GM21723 (cell line): Measurements from ENCODE around the gene SLC29A4.
"Not testable (repeated sequence)": the region's sequence is repeated elsewhere in the genome, so short reads cannot be mapped to it uniquely, and the experiment has no call there.

Source experiments
- ATAC-seq: cut with Tn5 transposase; IDR thresholded peaks from one replicate; pipeline ENCODE4 v1.9.1; 2021; ENCODE audit warnings: mild to moderate bottlenecking, moderate library complexity; ENCODE audit not compliant: unreplicated experiment

Gene SLC29A4

GRCh38 chr7:5273831-5274405, 8.8 kb upstream of the SLC29A4 start:
- ATAC-seq = not testable (repeated sequence)

DNA sequence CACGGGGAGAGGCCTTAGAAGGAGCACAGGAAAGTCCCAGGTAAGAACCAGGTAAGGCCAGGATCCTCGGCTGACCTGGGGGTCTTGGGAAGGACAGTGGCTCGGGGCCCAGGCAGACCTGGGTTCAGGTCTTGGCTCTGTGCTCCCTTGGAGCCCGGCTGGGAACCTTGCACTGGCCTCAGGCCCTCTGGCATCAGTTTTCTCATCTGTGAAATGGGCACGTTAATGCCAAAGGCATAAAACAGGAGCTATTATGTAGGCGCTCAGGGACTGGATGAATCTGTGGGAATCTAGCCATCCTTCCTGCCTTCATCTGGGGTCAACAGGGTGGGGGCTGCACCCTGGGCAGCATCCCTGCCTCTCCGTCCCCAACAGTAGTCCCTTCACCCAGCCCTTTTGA, 8.3 kb upstream of the SLC29A4 start:
- no peak for ATAC-seq

- not testable (repeated sequence) for ATAC-seq
Measured at GRCh38 chr7:5274985-5275431, 7.7 kb upstream of the SLC29A4 start.

GRCh38 chr7:5275510-5275909, 7.2 kb upstream of the SLC29A4 start:
- not testable (repeated sequence) for ATAC-seq

DNA sequence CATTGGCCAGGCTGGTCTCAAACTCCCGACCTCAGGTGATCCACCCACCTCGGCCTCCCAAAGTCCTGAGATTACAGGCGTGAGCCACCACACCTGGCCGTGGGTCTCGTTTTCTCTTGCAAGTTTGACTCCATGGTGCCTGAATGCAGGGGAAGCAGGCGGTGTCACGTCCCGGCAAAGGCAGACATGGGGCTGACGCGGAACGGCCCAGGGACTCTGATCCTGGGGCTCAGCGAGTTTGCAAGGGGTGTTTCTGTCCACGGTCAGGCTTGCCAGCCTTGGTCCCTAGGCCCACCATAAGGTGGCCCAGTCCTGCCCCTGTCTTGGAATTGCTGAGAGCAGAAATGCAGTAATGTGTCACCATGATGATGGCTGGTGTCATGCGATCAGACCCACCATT, 6.6 kb upstream of the SLC29A4 start:
- ATAC-seq = not testable (repeated sequence)

DNA sequence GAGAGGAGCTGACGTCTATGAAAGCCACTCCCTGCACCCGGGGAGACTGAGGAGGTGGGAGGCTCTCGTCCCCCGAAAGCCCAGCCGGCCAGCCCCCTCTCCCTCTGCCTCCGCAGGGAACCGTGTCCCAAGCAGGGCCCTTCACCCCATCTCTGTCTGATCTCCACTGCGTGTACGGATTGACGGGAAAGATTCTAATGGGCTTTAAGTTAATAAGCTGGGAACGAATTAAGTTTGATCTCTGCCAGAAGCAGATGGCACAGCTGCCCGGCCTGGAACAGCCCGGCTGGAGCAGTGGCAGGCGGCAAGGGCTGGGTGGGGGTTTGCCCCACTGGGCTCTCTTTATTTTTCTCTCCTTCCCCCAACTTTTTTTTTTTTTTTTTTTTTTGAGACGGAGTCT, 6.1 kb upstream of the SLC29A4 start:
- no peak for ATAC-seq

- ATAC-seq = no peak
Measured at GRCh38 chr7:5278766-5279165, 4.0 kb upstream of the SLC29A4 start.

DNA sequence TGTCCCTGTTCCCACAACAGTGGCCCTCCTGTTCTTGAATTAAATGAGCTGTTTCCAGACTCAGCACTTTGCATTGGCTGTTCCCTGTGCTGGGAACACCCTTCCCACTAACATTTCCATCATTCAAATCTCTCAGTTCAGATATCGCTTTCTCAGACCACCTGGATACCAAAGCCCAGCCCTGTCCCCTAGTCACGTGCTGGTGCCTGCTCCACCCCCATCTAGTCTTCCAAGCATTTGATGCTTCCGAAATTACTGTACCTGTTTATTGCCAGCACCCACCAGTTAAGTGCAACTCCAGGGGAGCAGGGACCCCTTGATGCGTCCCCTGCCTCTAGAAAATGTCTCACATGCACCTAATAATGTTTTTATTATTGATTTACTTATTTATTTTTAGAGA, 3.0 kb upstream of the SLC29A4 start:
- ATAC-seq = no peak

DNA sequence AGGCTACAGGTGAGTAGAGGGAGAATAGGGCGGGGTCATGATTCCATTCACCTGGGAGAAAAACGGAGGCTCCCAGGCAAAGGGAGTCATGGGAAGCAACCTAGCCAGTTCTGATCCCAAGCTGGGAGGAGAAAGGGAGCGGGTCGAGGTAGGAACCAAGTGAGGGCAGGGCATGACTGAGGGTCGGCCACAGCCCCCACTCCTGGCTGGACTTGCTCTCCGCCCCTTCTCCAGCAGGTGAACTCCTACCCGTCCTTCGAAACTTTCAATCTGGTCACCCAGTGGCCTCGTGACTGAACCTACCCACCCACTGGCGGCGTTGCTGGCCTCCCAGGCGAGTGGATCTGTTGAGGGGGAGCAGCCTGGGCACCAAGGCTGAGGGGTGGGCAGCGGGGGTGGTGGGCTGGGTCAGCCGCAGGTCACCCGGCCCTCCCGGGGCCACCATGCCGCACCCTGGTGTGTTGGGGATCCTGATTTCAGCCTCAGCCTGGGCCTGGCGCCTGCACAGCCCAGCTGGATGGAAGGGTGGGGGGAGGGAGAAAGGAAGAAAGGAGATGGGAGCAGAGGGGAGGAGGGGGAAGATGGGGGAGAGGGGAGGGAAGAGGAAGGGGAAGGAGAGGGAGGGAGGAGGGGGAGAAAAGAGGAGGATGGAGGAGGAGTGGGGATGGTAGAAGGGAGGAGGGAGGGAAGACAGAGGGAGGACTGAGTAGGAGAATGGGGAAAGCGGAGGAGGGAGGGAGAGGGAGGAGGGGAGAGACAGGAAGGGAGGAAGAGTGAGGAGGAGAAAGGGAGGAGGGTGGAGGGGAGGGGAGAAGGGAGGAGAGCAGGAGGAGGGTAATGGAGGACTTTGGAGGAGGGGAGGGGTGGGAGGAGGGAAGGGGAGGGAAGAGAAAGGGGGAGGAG, 894 bp upstream of the SLC29A4 start:
- not testable (repeated sequence) for ATAC-seq

- ATAC-seq = no peak
Measured at GRCh38 chr7:5283421-5284303, 919 bp downstream of the SLC29A4 start.

DNA sequence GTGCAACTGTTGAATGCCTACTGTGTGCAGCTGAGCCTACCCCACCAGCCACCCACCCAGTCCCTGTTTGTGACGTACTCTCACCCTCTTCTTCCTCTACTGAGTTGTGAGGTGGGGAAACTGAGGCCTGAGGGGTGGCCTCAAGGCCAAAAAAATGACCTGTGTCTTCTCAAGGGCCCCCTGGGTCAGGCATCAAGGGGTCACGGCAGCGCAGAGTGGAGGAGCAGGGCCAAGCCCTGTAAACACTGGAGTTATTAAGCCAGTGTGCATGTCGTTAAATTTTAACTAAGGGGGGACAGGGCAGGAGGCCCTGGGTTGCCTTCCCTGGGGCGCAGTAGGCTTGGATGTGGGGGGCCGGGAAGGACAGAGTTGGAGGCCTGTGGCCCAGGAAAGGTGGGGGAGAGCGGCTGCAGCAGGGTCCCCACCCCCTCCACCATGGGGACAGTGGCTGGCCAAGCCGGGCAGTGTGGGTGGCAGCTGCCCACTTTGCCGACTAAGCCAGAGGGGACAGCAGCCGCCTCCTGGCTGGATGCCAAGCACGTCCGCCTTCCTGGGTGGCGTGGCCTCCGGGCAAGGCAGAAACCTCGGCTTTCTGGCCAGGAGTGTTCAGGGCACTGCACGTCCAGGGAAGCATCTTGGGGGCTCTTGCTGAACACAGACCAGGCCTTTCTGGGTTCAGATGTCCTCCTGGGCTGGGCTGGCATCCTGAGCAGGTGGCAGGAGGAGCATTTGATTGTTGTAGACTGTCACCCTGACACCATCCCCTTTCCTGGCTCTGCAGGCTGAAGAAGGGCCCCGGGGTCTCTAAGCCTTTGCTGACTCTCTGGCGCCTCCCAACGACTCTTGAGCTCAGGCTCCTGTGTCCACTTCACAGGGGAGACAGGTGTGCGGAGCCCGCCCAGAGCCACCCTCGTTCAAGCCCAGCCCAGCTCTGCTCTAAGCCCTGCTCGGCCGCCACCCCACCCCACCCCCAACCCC, 1.9 kb downstream of the SLC29A4 start:
- ATAC-seq = no peak

- ATAC-seq = no peak
Measured at GRCh38 chr7:5286933-5287332, 4.2 kb downstream of the SLC29A4 start.

DNA sequence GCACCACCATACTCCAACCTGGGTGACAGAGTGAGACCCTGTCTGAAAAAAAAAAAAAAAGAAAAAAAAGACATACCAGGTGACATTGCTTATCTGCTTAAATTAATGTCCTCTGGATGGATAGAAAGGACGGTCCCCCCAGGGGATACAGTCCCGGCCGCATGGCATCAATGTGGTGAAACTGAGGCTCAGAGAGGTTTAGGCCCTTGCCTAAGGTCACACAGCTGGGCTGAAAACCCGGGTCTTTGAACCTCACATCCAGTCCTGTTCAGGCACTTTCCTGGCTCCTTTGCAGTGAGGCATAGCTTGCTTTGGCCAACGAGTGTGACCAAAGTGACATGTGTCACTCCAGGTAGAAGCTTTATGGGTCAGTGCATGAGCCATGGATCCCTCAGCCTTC, 4.6 kb downstream of the SLC29A4 start:
- not testable (repeated sequence) for ATAC-seq

DNA sequence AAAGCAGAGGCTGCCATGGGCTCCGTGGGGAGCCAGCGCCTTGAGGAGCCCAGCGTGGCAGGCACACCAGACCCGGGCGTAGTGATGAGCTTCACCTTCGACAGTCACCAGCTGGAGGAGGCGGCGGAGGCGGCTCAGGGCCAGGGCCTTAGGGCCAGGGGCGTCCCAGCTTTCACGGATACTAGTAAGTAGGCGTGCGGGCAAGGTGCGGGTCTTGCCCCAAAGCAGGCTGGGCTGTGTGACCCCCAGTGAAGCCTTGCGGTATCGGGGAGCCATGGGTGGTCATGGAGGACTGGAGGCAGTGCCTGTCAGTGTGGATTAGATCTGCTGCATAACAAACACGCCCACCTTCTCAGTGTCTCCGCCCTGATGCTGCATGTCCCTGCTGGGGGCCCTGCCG, 5.1 kb downstream of the SLC29A4 start:
- no peak for ATAC-seq

GRCh38 chr7:5288560-5288959, 5.8 kb downstream of the SLC29A4 start:
- ATAC-seq = not testable (repeated sequence)

GRCh38 chr7:5289355-5289754, 6.6 kb downstream of the SLC29A4 start:
- ATAC-seq = no peak

- ATAC-seq = no peak
Measured at GRCh38 chr7:5291301-5291700, 8.6 kb downstream of the SLC29A4 start.

DNA sequence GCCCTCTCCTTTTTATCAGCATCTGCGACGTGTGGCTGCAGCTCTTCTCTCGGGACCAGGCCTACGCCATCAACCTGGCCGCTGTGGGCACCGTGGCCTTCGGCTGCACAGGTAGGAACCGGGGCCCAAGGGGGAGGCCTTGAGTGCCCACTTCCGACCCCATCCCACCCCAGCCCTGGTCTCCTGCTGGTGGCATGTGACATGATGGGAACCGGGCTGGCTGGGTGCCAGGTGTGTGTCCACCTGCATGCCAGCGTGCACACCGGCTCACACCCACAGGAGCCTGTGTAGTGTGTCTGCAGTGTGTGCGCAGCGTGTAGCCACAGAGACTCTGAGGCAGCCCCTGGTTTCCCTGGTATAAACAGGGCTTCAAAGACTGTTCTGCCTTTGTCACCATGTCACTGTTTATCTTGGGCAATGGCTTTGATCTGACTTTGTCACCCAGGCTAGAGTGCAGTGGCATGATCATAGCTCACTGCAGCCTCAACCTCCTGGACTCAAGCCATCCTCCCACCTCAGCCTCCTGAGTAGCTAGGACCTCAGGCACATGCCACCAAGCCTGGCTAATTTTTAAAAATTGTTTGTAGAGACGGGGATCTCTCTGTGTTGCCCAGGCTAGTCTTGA, 9.1 kb downstream of the SLC29A4 start:
- not testable (repeated sequence) for ATAC-seq

GRCh38 chr7:5294169-5294987, 11.6 kb downstream of the SLC29A4 start:
- no peak for ATAC-seq
